Measurements from ENCODE around the gene GPRIN2.
"Not testable (repeated sequence)": the region's sequence is repeated elsewhere in the genome, so short reads cannot be mapped to it uniquely, and the experiment has no call there.

GPRIN2 gene

DNA sequence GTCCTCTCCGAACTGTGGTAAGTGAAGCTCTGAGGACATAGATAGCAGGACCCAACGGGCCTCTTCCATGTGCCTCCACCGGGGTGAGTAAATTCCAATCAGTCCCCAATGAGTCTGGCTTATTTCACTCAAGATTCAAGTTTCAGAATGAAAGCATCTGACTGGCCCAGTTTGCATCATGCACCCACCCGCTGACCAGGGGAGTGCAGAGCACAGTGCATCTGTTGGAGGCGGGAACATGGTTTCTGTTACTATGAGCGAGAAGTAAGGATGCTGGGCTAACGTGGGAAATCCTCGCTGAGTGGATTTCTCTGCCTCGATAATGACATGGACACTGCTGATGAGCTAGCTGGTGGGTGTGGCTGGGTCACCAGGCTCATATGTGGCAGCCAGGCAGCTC is 10.7 kb upstream of the GPRIN2 start:
- not testable (repeated sequence) for DNase-seq (ENCODE audit: low spot score)

DNA sequence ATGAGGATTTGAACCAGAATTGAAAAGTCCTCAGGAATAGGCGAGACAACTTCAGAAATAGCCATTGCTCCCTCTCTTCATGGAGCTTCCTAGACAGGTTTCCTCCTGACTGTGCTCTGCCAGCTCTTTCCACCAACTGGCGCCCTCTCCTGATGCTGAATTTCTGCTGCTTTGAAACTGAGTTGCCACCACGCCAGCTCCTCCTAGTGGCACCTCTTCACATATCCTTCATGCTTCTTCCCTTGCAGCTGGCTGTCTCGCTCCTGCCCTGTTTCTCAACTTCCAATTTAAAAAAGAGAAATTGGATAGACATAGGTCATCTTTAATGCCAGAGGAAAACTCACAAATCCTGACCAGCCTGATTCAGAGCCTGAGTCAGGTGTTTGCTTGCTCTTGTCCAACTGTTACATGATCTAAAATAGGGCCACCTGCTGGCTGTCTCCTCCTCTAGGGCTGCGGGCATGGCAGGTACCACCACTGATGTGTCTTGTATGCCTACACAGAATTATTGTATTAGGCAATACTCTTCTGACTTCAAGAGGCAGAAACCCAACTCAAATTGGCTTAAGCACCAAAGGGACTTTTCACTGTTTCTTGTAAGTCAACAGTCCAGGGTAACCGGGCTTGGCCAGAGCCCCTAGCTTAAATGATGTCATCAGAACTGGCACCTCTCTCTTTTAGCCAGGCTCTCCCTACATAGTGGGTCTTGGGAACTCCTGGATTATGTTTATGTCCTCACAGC is 9.3 kb upstream of the GPRIN2 start:
- peak; percentile 39 for DNase-seq (ENCODE audit: low spot score)

DNA sequence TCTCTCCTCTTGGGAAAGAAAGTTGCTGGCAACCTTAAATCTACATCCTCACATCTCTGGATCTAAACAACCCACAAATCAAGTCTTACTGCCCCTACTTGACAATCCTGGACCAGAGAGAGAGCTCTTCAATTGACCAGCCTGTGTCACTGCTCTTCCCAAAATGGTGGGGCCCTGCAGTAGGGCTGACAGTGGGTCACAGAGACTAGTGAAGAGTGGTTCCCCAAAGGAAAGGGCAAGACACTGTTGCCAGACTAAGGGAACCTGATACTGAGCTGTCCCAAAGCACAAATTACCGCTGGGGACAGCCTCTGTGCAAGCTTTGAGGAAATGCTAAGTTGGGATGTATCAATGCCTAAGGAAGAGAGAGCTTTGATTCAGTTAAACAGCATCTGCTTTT is 4.5 kb upstream of the GPRIN2 start:
- peak; percentile 1 for DNase-seq (ENCODE audit: low spot score)

DNA sequence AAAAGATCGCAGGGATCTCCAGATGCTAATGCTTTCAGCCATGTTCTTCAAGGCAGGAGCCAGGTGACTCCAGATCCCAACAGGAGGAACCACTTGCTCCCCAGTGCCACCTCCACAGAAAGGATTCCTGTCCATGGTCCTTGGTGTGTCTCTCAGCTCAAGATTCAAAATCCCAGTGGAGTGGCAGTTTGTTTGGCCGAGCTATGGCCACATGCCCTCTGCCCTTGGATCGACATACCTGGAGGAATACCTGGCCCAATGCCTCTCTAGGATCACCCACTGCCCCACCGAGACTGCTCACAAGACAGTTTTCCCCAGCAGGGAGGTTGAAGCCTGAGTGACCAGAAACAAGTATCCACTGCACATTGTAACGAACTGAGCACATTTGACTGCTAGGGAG is 3.9 kb upstream of the GPRIN2 start:
- no peak for DNase-seq (ENCODE audit: low spot score)

DNA sequence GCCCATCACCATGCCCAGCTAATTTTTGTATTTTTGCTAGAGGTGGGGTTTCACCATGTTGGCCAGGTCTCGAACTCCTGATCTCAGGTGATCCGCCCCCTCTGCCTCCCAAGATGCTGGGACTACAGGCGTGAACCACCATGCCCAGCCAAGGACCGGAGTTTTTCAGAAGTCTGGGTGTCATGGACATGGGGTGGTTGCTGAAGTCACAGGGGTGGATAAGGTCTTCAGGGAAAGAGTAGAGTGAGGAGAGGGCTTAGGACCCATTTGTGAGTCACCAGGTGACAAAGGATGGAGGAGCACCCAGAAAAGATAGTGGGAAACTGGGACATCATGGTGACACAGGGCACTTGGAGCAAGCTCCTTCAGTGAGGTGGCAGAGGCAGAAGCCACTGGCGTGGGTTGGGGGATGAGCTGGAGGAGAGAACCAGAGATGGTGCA is 2.8 kb upstream of the GPRIN2 start:
- DNase-seq (ENCODE audit: low spot score) = no peak

DNA sequence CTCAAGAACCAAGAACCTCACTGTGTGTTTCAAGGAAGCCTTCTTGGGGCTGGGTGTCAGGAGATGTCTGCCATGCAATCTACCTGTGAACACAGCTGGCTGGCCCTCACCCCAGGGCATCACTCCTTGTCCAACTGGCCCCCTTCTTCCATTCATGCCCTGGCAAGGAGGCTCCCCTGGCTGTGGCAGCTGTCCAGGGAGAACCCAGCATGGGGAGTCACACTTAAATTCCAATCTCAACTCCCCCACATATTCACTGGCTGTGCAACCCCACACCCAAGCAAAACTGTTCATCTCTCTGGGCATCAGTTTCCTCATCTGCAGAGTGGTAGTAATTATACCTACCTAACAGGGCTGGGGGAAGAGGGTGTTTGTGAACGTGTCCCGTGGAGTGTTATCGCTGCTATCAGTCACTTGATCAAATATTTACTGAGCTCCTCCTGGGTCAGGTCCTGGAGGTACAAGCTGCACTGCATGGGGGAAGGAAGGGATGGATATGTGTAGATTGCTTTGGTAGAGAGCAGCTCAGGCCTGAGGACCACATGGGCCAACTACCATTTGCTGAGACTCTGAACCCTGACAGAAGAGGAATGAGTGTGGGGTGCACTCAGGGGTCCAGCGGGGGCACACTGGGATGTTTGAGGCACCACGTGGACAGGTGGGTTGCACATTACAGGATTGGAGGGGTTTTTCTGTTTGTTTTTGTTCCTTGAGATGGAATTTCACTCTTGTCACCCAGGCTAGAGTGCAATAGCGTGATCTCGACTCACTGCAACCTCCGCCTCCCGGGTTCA is 2.1 kb upstream of the GPRIN2 start:
- DNase-seq (ENCODE audit: low spot score) = no peak

DNA sequence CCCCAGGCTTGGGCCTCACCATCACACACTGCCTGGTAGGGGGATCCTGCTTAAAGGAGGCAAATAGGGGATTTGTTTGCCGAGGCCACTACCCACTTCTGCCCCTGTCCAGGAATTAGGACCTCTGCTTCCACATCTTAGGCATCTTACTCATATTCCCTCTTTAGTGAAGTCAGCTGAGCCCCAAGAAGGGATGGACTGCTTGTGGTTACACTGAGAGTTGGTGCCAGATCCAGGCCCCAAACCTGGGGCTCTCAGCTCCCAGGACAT is 1.6 kb upstream of the GPRIN2 start:
- no peak for DNase-seq (ENCODE audit: low spot score)

DNA sequence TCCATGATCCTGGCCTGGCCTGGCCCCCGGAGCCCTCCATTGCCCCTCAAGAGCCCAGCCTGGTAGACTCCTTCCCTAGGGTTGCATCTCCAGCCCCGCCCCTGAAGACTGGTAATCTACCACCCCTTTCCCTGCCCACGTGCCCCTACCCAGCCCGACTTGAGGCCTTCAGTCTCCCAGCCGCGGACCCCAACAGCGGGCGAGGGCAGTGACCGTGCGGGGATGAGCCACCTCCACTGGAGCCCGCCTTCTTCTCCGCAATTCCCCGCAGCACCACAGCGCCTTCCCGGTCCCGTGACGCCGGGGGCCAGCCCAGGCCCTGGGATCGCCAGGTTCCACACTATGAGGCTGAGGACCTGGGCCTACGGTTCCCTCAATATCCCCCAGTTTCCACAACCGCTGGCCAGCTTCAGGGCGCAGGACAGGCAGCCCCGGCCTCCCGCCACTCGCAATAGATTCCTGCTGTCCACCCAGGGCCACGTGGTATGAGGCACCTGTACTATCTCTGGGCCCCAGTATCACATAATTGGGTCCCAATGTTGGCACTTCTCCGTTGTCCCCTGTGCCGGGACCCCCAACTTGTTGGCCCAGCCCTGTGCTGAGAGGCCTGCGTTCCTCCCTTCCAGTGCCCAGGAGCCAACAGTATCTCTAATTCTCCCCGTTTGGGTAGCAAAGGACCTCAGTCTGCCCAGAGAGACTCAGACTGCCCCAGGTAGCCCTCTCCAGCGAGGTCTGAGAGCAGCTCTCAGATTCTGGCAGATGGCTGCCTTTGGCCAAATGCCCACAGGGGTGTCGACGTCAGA is 1.1 kb upstream of the GPRIN2 start:
- no peak for DNase-seq (ENCODE audit: low spot score)

DNA sequence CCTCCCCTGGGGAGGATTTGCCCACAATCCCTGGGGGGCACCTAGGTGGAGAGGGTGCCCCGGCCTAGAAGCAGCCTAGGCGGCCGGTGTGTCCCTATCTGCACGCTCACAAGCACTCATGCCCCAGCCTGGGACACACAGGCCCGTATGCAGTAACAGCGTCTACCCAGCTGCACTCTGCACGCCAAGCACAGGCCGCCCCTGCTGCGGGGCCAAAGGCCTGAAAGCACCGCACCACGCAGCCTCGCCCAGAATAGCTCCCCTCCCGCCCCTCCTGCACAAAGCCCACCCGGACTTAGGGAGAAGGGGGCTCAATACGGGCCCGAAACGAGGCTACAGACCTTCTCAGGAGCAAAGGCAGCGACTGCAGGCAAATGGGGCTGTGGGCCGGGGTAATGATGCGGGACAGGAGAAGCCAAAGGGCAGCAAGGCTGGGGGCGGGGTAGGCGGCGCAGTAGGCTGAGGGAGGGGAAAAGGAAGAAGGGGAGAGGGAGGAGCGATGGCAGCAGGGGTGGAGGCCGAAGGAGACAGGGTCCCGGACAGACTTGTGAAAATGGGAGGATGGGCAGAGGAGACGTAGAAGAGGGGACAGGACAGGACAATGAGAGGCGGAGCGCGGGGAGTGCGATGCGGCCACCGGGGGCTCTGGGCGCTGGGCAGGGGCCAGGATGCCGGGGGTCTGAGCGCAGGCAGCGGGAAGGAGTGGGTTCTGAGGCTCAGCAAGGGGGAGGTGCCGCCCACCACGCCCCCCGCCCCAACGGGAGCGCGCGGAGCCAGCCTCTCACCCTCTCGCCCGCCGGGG is 544 bp downstream of the GPRIN2 start:
- no peak for DNase-seq (ENCODE audit: low spot score)

DNA sequence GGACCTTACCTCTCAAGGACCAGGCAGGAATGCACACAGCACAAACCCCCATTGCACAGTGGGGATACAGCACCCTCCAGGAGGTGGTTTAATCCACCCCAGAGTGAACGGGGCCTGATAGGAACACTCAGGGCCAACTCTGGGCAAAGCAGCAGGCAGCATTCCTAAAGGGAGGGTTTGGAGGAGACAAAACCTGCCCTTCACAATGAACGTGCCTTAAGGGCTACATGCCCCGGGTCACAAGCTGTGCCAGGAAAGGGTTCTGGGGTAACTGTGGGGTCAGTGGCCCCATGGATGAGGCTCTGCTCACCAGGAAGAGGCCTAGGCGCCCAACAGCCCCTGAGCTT is 1.1 kb downstream of the GPRIN2 start:
- no peak for DNase-seq (ENCODE audit: low spot score)

DNA sequence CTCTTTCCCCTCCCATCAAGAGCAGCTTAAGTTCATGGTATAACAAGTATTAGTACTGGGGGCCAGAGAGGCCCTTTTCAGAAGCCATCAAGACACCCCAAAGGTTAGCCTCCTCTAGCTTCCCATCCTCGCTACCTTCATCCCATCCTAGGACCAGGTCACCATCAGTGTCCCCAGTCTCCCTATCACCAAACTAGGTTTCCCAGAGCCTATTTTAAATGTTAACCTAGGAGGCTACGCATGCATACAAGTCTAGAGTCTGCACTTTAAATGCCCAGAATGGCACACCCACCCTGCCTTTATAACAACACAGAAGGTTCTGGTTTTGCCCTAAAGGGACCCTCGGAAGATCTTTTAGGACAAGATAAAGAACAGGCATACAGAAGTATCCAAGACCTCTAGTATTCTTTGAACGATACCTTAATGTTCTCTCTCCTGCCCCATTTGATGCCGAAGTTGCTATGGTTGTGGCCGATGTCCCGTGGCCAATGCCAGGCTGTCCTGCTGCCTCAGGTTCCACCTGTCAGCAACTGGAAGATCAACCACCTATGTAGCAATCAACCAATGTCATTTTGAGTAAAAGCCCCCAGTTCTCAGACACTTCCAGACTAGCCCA is 2.2 kb downstream of the GPRIN2 start:
- no peak for DNase-seq (ENCODE audit: low spot score)

DNA sequence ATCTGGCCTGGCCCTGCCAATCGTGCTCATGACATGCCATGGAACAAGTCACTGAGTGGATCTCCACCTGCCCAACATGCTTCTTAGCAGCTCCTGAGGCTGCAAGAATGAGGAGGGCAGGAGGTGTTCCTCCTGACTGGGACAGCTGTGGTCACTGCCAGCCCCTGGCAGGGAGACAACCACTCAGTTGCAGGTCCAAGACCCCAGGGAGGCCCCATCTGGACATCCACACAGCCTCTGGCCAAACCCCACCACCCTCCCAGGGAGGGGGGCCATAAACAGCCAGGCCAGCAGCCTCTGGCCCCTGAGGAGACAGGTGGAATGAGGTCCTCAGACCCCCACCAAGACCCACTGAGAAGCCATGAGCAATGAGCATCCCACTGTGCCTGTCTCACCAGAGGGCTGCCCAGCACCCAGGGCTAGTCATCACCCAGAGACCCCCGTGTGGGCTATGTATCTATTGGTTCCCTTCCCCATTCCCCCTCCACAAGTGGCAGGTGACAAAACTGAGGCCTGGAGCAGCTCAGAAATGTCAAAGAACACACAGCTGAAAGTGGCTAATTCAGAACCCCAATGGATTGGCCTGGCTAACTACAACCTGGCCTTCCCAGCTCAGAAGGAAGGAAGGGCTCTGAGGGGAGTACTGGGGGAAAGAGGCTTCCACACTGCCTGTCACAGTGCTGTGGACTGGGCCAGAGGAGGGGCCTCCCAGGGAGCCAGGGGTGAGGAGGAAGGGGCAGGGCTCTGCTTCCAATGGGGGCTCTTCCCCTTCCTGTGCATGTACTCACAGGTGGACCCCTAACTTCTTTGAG is 3.0 kb downstream of the GPRIN2 start:
- DNase-seq (ENCODE audit: low spot score) = no peak

DNA sequence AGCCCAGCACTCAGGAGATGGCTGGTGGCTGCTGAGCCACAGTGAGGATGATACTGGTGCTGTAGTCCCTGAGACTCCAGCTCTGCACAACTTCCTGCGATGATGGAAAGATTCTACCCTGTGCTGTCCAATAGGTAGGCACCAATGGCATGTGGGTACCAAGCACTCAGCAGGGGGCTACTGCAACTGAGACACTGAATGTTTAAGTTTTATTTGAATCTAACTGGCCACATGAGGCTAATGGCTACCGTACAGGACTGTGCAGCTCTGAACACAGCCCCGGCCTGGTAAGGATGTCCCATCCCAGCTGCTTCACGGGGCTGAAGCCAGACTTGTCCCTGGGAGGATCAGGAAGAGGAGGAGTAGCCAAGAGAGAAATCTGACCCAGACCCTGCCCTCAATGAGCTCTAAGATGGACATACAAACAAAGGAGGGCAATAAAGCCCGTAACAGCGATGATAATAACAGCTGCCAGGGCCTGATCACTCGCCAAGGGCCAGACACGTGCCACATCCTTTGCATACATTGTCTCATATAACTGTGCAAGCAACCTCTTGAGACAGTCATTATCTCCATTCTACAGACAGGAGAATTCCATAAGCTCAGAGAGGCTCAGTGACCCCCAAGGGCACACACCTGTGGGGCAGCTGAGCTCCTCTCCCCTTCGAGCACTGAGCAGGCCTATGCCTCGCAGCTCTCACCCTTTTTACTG is 3.8 kb downstream of the GPRIN2 start:
- DNase-seq (ENCODE audit: low spot score) = no peak

DNA sequence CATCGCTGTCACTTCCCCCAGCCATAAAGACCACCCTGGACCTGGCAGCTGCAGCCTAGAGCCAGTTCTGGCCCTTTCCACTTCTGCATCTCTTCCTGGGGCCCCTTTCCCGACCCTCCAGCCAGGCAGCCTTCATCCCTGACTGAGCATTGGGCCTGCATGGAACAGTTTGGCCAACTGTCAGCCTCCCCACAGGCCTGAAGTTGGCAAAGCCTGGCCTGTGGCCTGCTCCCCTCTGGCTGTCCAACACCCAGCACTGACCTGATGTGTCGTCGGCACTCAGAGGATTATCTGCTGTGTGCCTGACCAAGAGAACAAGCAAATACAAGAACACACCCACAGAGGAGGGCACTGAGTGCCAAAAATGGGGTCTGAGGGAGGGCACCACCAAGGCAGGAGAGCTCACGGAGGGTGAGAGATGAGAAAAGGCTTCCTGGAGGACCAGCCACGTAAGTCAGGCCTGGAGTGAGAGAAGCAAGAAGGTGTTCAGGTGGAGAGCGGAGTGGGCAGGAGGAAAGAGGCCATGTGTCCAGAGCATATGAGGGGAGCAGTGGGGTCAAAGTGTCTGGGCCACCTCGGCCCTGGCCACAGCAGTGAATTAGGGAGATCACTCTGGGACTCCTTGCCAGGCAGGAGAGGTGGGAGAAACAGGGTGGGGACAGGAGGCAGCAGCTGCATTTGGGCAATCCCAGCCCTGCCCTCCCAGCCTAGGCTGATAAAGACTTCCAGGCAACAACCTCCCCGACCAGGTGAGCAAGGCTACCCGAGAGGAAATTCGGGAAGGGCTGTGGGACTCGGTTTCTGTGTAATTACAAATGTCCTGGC is 4.5 kb downstream of the GPRIN2 start:
- DNase-seq (ENCODE audit: low spot score) = no peak

DNA sequence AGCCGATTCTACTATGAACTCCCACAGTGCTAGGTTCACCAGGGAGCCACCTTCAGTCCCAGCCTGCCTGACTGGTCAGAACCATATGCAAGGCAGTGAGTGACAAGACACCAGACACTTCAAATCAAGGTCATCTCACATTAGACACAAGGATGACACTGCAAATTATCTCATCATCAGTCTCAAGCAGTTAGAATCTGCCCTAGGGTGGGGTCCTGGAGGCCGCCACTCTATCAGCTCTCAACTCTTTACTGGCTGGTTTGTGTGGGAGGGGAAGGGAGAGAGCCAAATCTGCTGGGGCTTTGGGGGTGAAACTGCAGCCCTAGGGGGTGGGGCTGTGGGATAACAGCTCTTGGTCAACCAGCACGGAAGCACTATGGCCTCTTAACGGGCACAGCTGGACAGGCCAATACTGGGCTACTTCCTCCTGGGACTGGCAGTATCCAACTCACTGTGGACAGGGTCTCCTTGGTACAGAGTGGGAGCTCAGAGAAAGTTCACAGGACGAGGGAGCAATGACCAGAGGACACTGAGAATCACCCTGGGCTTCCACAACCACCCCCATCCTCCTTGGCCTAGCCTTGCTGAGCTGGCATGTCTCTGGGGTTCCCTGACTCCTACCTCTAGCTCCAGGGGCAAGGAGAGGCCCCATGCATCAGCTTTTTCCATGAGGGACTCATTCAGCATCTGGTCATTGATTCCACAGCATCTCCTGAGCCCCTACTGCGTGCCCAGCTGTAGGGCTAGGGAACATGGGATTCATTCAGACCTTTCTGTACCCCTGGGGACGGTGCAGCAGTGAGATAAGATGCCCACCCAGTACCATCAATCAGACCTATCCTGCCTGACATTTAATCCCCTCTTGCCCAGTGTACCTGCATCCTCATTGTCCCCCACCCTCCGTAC is 5.4 kb downstream of the GPRIN2 start:
- DNase-seq (ENCODE audit: low spot score) = no peak

DNA sequence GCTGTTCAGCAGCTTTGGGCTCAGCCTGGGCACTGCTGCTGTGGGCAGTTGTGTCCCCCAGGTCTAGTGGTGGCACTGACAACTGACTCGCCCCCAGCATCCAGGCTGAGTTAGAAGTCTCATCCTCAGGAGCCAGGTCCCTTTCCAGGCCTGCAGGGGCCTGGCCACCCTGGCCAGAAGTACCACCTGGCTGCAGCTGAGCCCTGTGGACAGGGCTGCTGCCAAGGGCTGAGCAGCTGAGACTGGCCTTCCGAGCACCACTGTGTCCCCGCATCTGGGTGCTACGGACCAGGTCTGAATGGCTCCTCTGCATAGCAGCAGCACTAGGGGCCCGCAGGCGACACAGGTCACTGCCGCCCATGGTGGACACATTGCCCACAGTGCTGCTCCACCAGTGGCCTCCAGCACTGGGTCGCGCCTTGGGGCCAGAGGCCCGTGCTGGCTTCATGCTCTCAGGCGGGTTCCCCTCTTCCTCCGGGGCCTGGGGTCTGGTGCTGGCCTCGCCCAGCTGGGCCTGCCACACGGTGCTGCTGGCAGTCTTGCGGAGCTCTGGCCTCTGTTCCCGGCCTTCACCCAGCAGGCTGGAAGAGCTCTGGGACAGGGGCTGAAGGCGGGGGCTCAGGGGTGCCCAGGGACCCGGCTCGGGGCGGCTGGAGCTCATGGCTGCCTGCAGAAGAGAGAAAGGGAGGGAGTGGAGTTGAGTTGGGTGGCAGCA is 6.2 kb downstream of the GPRIN2 start:
- DNase-seq (ENCODE audit: low spot score) = no peak

DNA sequence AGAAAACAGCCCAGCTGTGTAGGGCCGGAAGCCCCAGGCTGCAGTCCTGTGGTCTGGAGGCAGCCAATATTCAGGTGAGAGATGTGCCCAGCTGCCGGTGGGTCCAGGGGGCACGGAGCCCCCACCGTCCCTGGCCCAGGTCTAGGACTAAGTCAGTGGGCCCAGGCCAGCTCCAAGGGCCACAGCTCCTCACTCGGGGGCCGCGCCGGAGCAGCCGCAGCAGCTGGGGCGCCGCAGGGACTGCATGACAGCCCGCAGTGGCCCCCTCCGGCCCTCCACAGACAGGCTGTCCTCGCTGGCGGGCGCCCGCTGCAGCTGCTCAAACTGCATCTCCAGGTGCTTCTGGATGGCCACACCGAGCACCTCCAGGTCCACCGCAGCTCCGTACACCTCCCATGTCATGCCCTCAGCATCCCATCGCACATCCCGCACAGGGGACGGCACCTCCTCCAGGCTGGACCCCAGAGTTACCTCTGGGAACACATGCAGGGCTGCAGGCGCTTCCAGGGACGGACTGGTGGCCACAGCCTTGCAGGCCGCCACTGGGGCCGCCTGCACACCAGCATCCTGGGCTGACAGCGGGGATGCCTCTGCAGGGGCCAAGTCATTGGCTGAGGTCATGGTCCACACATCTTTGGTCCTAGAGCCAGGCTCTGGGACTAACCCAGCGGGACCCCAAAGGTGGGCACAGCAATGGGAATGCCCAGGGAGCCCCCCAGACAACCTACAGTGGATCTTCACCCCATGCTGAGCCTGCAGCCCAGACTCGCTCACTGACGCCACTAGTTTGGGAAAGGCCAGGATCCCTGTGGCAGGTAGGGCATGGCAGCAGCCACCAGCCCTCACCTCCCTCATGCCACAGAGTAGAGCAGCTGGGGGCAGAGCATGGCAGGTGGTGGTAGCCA is 7.0 kb downstream of the GPRIN2 start:
- no peak for DNase-seq (ENCODE audit: low spot score)
